ENCODE data around the gene CUL2. TPM values are rescaled to one million over a fixed set of nuclear protein-coding genes. Genes with fewer than 3 reads are reported as not detected.
"Not testable (repeated sequence)": the region's sequence is repeated elsewhere in the genome, so short reads cannot be mapped to it uniquely, and the experiment has no call there.

The CUL2 gene
- total RNA-seq, 1 donor: 29.0 TPM

DNA sequence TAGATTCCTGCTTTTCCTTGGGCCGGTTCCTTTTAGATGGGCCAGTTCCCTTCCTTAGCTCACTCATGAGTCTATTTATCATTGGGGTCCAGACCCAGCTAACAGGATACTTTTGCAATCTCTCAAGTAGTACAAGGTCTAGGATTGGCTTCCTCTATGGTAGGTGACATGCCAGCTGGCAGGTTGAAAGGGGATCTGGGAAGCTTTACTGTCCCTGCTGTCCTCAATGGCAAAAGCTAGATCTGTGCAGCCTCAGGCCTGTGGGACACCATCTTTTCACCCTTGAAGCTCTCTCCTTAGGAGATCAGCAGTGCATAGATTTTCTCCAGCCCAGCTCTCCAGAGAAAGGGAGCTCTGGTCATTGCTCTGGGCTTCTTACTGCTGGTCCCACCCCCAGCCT is 96.4 kb downstream of the CUL2 start:
- H2AFZ ChIP-seq (ENCODE audit: low read length): no peak overlapping the region
- H3K27ac ChIP-seq (ENCODE audit: low read depth, low read length): no peak overlapping the region
- no peak for DNase-seq (ENCODE audit: insufficient read length, low spot score, missing footprints)
- no peak overlapping the region for H3K4me3 ChIP-seq (ENCODE audit: insufficient read depth, low read length)
- no peaks in the 10 kb centered on the region for H3K27me3 ChIP-seq (ENCODE audit: insufficient read depth, low read length)
- H3K9me3 ChIP-seq (ENCODE audit: low read depth, low read length): no peaks in the 10 kb centered on the region
- TF ChIP-seq, protein P1, sequence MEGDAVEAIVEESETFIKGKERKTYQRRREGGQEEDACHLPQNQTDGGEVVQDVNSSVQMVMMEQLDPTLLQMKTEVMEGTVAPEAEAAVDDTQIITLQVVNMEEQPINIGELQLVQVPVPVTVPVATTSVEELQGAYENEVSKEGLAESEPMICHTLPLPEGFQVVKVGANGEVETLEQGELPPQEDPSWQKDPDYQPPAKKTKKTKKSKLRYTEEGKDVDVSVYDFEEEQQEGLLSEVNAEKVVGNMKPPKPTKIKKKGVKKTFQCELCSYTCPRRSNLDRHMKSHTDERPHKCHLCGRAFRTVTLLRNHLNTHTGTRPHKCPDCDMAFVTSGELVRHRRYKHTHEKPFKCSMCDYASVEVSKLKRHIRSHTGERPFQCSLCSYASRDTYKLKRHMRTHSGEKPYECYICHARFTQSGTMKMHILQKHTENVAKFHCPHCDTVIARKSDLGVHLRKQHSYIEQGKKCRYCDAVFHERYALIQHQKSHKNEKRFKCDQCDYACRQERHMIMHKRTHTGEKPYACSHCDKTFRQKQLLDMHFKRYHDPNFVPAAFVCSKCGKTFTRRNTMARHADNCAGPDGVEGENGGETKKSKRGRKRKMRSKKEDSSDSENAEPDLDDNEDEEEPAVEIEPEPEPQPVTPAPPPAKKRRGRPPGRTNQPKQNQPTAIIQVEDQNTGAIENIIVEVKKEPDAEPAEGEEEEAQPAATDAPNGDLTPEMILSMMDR (IDR thresholded peaks at IDR 0.05; ENCODE audit: extremely low read depth, low read depth, low read length): no peak
- no peak overlapping the region for H3K4me2 ChIP-seq (ENCODE audit: insufficient read depth, low read length)
- H3K79me2 ChIP-seq (ENCODE audit: insufficient read depth, low read length): no peaks in the 10 kb centered on the region
- H3K36me3 ChIP-seq (ENCODE audit: insufficient read depth, low read length): no peaks in the 10 kb centered on the region
- H3K4me1 ChIP-seq (ENCODE audit: insufficient read depth, low read length): peaks cover 4% of the 10 kb centered on the region
- H4K20me1 ChIP-seq (ENCODE audit: insufficient read depth, low read length): no peaks in the 10 kb centered on the region

- not testable (repeated sequence) for H3K4me1 ChIP-seq (ENCODE audit: insufficient read depth, low read length); H3K27ac ChIP-seq (ENCODE audit: low read depth, low read length); H3K27me3 ChIP-seq (ENCODE audit: insufficient read depth, low read length); H3K4me3 ChIP-seq (ENCODE audit: insufficient read depth, low read length); DNase-seq (ENCODE audit: insufficient read length, low spot score, missing footprints); H2AFZ ChIP-seq (ENCODE audit: low read length); H3K4me2 ChIP-seq (ENCODE audit: insufficient read depth, low read length); H3K36me3 ChIP-seq (ENCODE audit: insufficient read depth, low read length); H3K79me2 ChIP-seq (ENCODE audit: insufficient read depth, low read length); H3K9me3 ChIP-seq (ENCODE audit: low read depth, low read length); H4K20me1 ChIP-seq (ENCODE audit: insufficient read depth, low read length)
These were observed 99.0 kb downstream of the CUL2 start for GRCh38 chr10:34991117-34991516.

DNA sequence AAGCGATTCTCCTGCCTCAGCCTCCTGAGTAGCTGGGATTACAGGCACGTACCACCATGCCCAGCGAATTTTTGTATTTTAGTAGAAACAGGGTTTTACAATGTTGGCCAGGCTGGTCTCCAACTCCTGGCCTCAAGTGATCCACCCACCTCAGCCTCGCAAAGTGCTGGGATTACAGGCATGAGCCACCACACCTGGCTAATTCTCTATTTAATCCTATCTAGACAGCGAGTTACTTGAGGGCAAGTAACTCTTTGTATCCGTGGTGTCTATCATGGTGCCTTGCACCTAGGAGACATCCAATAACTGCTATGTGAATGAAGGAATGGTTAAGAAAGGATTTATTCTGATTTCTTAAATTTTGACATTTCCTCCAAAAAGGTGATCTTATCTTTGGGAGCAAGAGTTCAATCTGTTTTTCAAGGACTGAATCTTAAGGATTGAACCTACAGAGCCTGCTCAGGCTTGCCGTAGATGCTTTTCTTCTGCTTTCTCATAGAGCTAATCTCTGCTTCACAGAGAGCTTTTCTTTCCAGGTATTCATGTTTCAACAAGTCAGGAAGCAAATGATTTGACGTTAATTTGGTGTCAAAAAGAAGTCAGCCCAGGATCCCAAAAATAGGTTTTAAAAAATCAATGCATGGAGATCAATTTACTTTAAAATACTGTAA is 101.6 kb downstream of the CUL2 start:
- Histone ChIP-seq H3K27ac (ENCODE audit: low read depth, low read length) (no peak overlapping the region), H3K4me2 (ENCODE audit: insufficient read depth, low read length) (no peak overlapping the region), H3K36me3 (ENCODE audit: insufficient read depth, low read length) (no peaks in the 10 kb centered on the region), H3K4me3 (ENCODE audit: insufficient read depth, low read length) (no peak overlapping the region), H4K20me1 (ENCODE audit: insufficient read depth, low read length) (no peaks in the 10 kb centered on the region), H3K27me3 (ENCODE audit: insufficient read depth, low read length) (no peaks in the 10 kb centered on the region), H3K9me3 (ENCODE audit: low read depth, low read length) (no peaks in the 10 kb centered on the region), H2AFZ (ENCODE audit: low read length) (no peak overlapping the region), H3K4me1 (ENCODE audit: insufficient read depth, low read length) (no peaks in the 10 kb centered on the region), H3K79me2 (ENCODE audit: insufficient read depth, low read length) (no peaks in the 10 kb centered on the region)
- no peak for DNase-seq (ENCODE audit: insufficient read length, low spot score, missing footprints)
- TF ChIP-seq, protein P1 (IDR thresholded peaks at IDR 0.05; ENCODE audit: extremely low read depth, low read depth, low read length): no peak

DNA sequence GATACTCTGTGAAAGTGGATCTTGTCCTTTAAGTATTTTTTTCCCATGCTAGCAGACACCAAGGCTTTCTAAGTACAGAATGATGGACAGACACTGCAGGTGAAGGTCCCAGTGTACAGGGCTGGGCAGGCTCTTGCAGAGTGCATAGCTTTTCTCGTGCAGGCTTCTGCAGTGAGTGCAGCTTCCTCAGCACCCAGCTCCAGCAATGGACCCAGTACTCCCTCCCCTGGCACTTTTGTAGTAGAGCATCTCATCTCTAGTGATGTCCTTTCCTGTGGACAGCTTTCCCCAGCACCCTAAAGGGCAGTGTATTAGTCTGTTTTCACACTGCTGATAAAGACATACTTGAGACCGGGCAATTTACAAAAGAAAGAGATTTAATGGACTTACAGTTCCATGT is 104.3 kb downstream of the CUL2 start:
- Histone ChIP-seq H3K9me3 (ENCODE audit: low read depth, low read length) (no peaks in the 10 kb centered on the region), H3K79me2 (ENCODE audit: insufficient read depth, low read length) (no peaks in the 10 kb centered on the region), H3K4me3 (ENCODE audit: insufficient read depth, low read length) (no peak overlapping the region), H3K4me2 (ENCODE audit: insufficient read depth, low read length) (no peak overlapping the region), H3K4me1 (ENCODE audit: insufficient read depth, low read length) (no peaks in the 10 kb centered on the region), H4K20me1 (ENCODE audit: insufficient read depth, low read length) (no peaks in the 10 kb centered on the region), H2AFZ (ENCODE audit: low read length) (no peak overlapping the region), H3K27me3 (ENCODE audit: insufficient read depth, low read length) (no peaks in the 10 kb centered on the region), H3K36me3 (ENCODE audit: insufficient read depth, low read length) (no peaks in the 10 kb centered on the region), H3K27ac (ENCODE audit: low read depth, low read length) (no peak overlapping the region)
- TF ChIP-seq, protein P1 (IDR thresholded peaks at IDR 0.05; ENCODE audit: extremely low read depth, low read depth, low read length): peak; percentile 52
- peak; percentile 80 for DNase-seq (ENCODE audit: insufficient read length, low spot score, missing footprints)
